ENCODE measurements around the gene OTOG. TPM values are rescaled to one million over a fixed set of nuclear protein-coding genes. Genes with fewer than 3 reads are reported as not detected.

The OTOG gene
- total and polyA plus RNA-seq, 2 donors (not counting 1 experiment from before 2014, with no cell fraction given), result not detected

DNA sequence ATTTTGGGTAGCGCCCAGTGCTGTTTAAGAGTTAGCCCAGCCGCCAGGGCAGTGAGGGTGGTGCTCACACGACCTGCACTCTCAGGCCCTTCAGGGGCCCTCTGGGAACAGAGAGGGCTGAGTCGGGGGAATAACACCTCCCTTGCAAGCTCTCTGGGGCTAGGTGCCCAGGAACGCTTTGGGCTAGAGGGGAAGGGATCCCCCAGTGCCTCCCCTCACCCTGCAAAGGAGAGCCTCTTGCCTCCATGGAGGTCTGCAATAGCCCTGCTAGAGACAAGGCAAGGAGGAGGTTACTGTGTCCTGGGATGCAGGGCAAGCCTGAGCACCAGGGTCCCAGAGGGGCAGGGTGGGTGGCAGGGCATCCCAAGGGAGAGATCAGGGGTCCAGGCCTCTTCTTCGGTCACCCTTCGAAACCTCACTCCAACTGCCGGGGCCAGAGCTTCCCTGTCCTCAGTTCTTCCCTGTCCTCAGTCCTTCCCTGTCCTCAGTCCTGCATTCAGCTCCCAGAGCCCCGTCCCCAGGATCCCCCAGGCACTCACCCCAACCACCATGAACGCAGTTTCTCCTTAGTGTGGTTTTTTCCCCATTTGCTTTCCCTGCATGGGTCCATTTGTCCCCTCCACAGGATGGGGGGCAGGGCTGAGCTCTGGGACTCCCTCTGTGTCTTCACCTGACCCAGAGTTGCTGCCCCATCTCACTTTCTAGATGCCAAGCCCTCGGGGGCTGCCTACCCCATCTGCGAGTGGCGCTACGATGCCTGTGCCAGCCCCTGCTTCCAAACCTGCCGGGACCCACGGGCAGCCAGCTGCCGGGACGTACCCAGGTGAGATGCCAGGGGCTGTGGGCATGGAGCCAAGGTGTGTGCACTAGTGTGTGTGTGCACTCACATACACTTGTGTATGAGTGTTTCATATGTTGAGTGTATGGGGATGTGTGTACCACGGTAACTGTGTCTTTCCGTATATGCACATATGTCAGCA, 60.8 kb downstream of the OTOG start:
- H3K27me3 Mint-ChIP-seq, result peaks cover 6% of the 10 kb centered on the region
- Histone ChIP-seq H3K4me3 (ENCODE audit: control extremely low read depth in 1 of 5, extremely low read depth in 1 of 5, insufficient read depth in 1 of 5, low read depth in 2 of 5, low read length in 4 of 5) (no peak overlapping the region), H3K79me2 (ENCODE audit: control insufficient read depth, insufficient read depth, low read length) (no peaks in the 10 kb centered on the region), H4K20me1 (ENCODE audit: control insufficient read depth, insufficient read depth, low read length, poor library complexity, severe bottlenecking) (no peaks in the 10 kb centered on the region), H3K36me3 (replicated peaks in 1 of 2; ENCODE audit: control extremely low read depth in 1 of 2, control insufficient read depth in 1 of 2, extremely low read depth in 1 of 2, insufficient read depth in 2 of 2, low read length in 1 of 2) (no peaks in the 10 kb centered on the region), H3K9me3 (ENCODE audit: control extremely low read depth in 1 of 3, control insufficient read depth in 2 of 3, insufficient read depth in 1 of 3, low read length in 2 of 3) (peaks cover 0 to 8% (median 0%) of the 10 kb centered on the region in 3 donors), H3K9ac (ENCODE audit: low read length) (no peak overlapping the region), H3K27me3 (replicated peaks in 1 of 4; ENCODE audit: control extremely low read depth in 1 of 4, control insufficient read depth in 3 of 4, insufficient read depth in 4 of 4, low read length in 3 of 4) (no peaks in the 10 kb centered on the region), H2AFZ (ENCODE audit: insufficient read depth, low read depth, low read length, poor library complexity, severe bottlenecking) (no peak overlapping the region), H3K4me1 (ENCODE audit: control insufficient read depth in 2 of 2, insufficient read depth in 2 of 2, low read length in 2 of 2) (no peaks in the 10 kb centered on the region), H3K4me2 (replicated peaks; ENCODE audit: low read depth, low read length, poor library complexity, severe bottlenecking) (no peak overlapping the region), H3K27ac (ENCODE audit: low read length in 2 of 2) (no peak overlapping the region)
- DNase-seq, result no peak
- no peak for ATAC-seq (ENCODE audit: low read depth)
- POLR2A ChIA-PET, result no interaction called here
- no peaks in the 10 kb centered on the region for H3K4me1 Mint-ChIP-seq
- H3K4me3 Mint-ChIP-seq, result no peak overlapping the region
- intact Hi-C loops (cut with micrococcal nuclease), result no loop called here
- 82% methylated on average over 14 of the region's 20 CpGs for WGBS (ENCODE audit: insufficient coverage)
- H3K27ac Mint-ChIP-seq, result no peak overlapping the region
- peaks cover 2% of the 10 kb centered on the region for H3K9me3 Mint-ChIP-seq (ENCODE audit: insufficient read depth)
- CTCF ChIA-PET, result no interaction called here
- TF ChIP-seq EZH2 (IDR thresholded peaks at IDR 0.05; ENCODE audit: borderline replicate concordance, insufficient read depth, low read depth, low read length, poor library complexity, severe bottlenecking), result no peak
- TF ChIP-seq CTCF (IDR thresholded peaks at IDR 0.05), result no peak

DNA sequence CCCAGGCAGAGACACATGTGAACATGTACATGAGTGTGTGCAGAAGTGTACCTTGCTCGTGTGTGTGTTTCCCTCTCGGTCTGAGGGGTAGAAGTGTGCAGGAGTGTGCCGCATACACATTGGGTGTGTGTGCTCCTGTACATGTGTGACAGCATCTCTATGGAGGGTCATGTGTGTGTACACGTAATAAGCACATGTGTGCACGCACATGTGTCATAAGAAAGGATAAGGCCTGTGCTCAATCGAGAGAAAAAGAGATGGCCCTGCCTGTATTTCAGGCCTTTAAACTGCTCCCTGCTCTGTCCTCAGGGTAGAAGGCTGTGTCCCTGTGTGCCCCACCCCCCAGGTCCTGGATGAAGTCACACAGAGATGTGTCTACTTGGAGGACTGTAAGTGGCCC, 61.8 kb downstream of the OTOG start:
- H3K27me3 Mint-ChIP-seq, result peaks cover 6% of the 10 kb centered on the region
- H3K9me3 Mint-ChIP-seq (ENCODE audit: insufficient read depth), result peaks cover 2% of the 10 kb centered on the region
- H3K27ac Mint-ChIP-seq, result no peak overlapping the region

More for the DNA sequence above, 61.8 kb downstream of the OTOG start:
- TF ChIP-seq CTCF (IDR thresholded peaks at IDR 0.05) (no peak), EZH2 (IDR thresholded peaks at IDR 0.05; ENCODE audit: borderline replicate concordance, insufficient read depth, low read depth, low read length, poor library complexity, severe bottlenecking) (no peak)
- Histone ChIP-seq H3K27ac (ENCODE audit: low read length in 2 of 2) (no peak overlapping the region), H3K79me2 (ENCODE audit: control insufficient read depth, insufficient read depth, low read length) (no peaks in the 10 kb centered on the region), H3K9me3 (ENCODE audit: control extremely low read depth in 1 of 3, control insufficient read depth in 2 of 3, insufficient read depth in 1 of 3, low read length in 2 of 3) (peaks cover 0 to 8% (median 0%) of the 10 kb centered on the region in 3 donors), H3K4me3 (ENCODE audit: control extremely low read depth in 1 of 5, extremely low read depth in 1 of 5, insufficient read depth in 1 of 5, low read depth in 2 of 5, low read length in 4 of 5) (no peak overlapping the region), H4K20me1 (ENCODE audit: control insufficient read depth, insufficient read depth, low read length, poor library complexity, severe bottlenecking) (no peaks in the 10 kb centered on the region), H3K4me1 (ENCODE audit: control insufficient read depth in 2 of 2, insufficient read depth in 2 of 2, low read length in 2 of 2) (no peaks in the 10 kb centered on the region), H3K9ac (ENCODE audit: low read length) (no peak overlapping the region), H3K36me3 (replicated peaks in 1 of 2; ENCODE audit: control extremely low read depth in 1 of 2, control insufficient read depth in 1 of 2, extremely low read depth in 1 of 2, insufficient read depth in 2 of 2, low read length in 1 of 2) (no peaks in the 10 kb centered on the region), H3K27me3 (replicated peaks in 1 of 4; ENCODE audit: control extremely low read depth in 1 of 4, control insufficient read depth in 3 of 4, insufficient read depth in 4 of 4, low read length in 3 of 4) (no peaks in the 10 kb centered on the region), H3K4me2 (replicated peaks; ENCODE audit: low read depth, low read length, poor library complexity, severe bottlenecking) (no peak overlapping the region), H2AFZ (ENCODE audit: insufficient read depth, low read depth, low read length, poor library complexity, severe bottlenecking) (no peak overlapping the region)
- Mint-ChIP-seq H3K4me1 (no peaks in the 10 kb centered on the region), H3K4me3 (no peak overlapping the region)
- WGBS (ENCODE audit: insufficient coverage), result 90% methylated on average over 6 of the region's 6 CpGs
- intact Hi-C loops (cut with micrococcal nuclease), result no loop called here
- DNase-seq (no peak), ATAC-seq (ENCODE audit: low read depth) (no peak)
- ChIA-PET CTCF (no interaction called here), POLR2A (no interaction called here)
